Measurements from ENCODE around the gene RNF20.
"Not testable (repeated sequence)": the region's sequence is repeated elsewhere in the genome, so short reads cannot be mapped to it uniquely, and the experiment has no call there.

The RNF20 gene

DNA sequence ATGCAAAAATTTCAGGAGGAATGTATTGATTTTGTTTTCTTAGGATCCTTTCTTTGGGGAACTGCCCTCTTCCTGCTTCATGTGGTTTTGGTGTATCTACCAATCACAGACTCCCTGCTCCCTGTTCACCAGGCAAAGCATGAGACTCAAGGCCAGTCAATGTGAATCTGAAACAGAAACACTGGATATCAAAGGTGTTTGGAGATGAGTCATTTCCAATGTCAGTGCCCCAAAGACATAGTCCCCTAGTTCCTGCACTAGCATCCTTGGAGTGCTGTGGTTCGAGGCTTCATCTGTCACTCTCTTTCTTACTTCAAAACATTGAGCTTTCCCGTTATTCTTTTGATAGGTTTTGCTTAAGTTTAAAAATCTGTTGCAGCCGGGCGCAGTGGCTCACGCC lies 53.0 kb downstream of the RNF20 start:
- Histone ChIP-seq H3K4me3 (no peak overlapping the region), H3K9me3 (ENCODE audit: low read depth, low read length) (no peaks in the 10 kb centered on the region), H3K9ac (ENCODE audit: insufficient read length) (no peak overlapping the region), H3K36me3 (ENCODE audit: insufficient read depth, low read length) (no peaks in the 10 kb centered on the region), H3K27ac (no peak overlapping the region)
- DNase-seq (ENCODE audit: low read depth, low spot score) = no peak
- no peak for TF ChIP-seq EZH2 (IDR thresholded peaks at IDR 0.05)
- TF ChIP-seq FOXP2 (optimal IDR thresholded peaks at IDR 0.05; ENCODE audit: control extremely low read depth, extremely low read length, insufficient read depth) = no peak
- TF ChIP-seq POLR2AphosphoS5 (IDR thresholded peaks at IDR 0.05; ENCODE audit: borderline replicate concordance, low read depth, low read length) = no peak

DNA sequence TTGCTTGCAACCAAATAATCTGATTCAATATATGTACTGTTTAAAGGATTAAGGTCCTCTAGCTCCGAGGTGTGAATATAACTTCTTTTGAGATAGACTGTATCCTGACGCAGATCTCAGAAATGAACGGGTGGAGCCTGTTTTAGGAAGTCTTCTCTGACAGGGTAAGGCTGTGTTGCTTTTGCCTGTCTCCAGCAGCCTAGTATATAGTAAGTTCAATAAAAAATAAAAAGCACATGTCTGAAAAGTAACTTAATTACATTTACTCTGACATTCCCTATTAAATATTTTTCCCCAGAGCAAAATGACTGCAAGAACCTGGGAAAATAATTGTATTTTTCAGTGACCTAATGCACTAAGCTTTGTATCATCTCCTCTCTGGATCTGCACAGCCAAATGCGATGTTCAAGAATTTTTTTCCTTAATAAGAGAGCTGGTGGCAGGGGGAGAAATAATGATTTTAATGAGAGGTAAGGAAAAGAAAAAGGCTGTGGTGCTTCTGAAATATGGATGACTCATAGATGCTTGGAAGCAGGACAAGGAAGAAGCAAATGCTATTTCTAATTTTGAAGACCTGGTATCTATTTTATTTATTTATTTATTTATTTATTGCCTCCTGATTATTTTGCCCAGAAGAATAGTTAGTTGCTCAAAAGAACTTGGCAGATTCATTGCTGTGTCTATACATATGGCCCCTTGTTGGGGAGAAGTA lies 53.8 kb downstream of the RNF20 start:
- TF ChIP-seq POLR2AphosphoS5 (IDR thresholded peaks at IDR 0.05; ENCODE audit: borderline replicate concordance, low read depth, low read length) (no peak), FOXP2 (optimal IDR thresholded peaks at IDR 0.05; ENCODE audit: control extremely low read depth, extremely low read length, insufficient read depth) (no peak), EZH2 (IDR thresholded peaks at IDR 0.05) (no peak)
- H3K4me3 ChIP-seq = no peak overlapping the region
- H3K27ac ChIP-seq = no peak overlapping the region
- no peaks in the 10 kb centered on the region for H3K9me3 ChIP-seq (ENCODE audit: low read depth, low read length)
- DNase-seq (ENCODE audit: low read depth, low spot score) = no peak
- no peak overlapping the region for H3K9ac ChIP-seq (ENCODE audit: insufficient read length)
- H3K36me3 ChIP-seq (ENCODE audit: insufficient read depth, low read length) = no peaks in the 10 kb centered on the region

DNA sequence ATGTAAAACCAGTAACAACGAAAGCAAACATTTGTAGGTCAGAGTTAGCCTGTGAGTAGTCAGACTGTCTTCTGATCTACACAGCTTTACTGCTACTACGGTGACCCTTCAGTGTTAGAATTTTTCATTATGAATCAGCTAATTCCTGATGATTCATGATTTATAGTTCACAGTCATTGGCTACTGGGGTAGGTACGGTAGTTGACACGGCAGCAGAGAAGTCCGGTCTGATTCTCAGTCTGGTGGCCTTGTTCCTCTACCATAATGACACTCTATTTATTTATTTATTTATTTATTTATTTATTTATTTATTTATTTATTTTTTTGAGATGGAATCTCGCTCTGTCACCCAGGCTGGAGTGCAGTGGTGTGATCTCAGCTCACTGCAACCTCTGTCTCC lies 56.4 kb downstream of the RNF20 start:
- H3K9ac ChIP-seq (ENCODE audit: insufficient read length); H3K4me3 ChIP-seq; H3K9me3 ChIP-seq (ENCODE audit: low read depth, low read length); DNase-seq (ENCODE audit: low read depth, low spot score); H3K36me3 ChIP-seq (ENCODE audit: insufficient read depth, low read length); H3K27ac ChIP-seq: not testable (repeated sequence)

DNA sequence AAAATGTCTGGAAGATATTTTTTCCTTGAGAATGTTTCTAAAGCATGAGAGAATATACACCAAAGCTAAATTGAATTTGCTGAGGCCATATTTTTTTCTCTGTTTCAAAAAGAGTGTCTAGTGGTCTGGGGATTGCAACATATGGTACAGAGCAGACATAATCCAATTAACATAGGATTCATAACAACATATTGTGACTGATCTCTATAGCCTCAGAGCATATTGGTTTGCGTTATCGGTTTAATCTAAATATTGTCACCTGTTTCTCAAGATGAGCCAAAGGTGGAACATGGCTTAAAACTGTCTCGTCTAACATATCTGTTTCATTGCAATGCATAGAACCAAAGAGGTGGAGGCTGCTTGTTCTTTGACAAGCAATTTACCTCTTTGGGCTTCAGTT lies 57.2 kb downstream of the RNF20 start:
- Histone ChIP-seq H3K27ac (no peak overlapping the region), H3K9ac (ENCODE audit: insufficient read length) (no peak overlapping the region), H3K4me3 (no peak overlapping the region), H3K36me3 (ENCODE audit: insufficient read depth, low read length) (no peaks in the 10 kb centered on the region), H3K9me3 (ENCODE audit: low read depth, low read length) (no peaks in the 10 kb centered on the region)
- DNase-seq (ENCODE audit: low read depth, low spot score) = no peak
- no peak for TF ChIP-seq EZH2 (IDR thresholded peaks at IDR 0.05)
- TF ChIP-seq FOXP2 (optimal IDR thresholded peaks at IDR 0.05; ENCODE audit: control extremely low read depth, extremely low read length, insufficient read depth) = no peak
- no peak for TF ChIP-seq POLR2AphosphoS5 (IDR thresholded peaks at IDR 0.05; ENCODE audit: borderline replicate concordance, low read depth, low read length)

DNA sequence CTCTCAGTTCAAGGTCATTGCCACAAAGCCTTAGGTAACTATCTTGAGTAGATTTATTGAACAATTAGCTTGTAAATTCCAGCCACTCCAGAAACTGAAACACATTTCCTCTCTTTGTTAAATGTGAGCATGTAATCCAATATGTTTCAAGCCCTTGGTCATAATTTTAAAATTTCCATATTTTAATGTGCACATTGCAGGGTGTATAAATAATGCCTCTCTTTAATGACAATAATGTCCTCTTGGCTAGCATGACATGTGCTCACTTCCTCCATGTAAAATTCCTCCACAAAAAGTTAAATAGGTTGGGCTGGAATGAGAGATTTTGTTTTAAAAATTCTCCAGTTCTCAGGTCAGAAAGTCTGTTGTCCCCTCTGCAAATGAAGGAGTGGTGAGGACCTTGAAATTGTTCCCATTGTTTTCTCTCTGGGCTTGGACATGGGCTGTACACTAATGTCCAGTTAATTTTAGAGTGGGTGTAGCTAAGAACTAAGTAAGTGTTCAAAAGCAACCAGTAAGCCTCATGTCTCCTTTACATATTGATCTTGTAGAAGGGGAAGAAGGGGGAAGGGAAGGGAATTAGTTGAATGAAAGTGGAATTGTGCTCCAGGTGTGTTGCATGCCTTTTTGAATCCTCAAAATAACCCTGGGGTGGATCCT lies 58.3 kb downstream of the RNF20 start:
- H3K4me3 ChIP-seq = no peak overlapping the region
- no peak for TF ChIP-seq EZH2 (IDR thresholded peaks at IDR 0.05)
- TF ChIP-seq POLR2AphosphoS5 (IDR thresholded peaks at IDR 0.05; ENCODE audit: borderline replicate concordance, low read depth, low read length) = no peak
- TF ChIP-seq FOXP2 (optimal IDR thresholded peaks at IDR 0.05; ENCODE audit: control extremely low read depth, extremely low read length, insufficient read depth) = no peak
- DNase-seq (ENCODE audit: low read depth, low spot score) = no peak
- no peaks in the 10 kb centered on the region for H3K36me3 ChIP-seq (ENCODE audit: insufficient read depth, low read length)
- no peaks in the 10 kb centered on the region for H3K9me3 ChIP-seq (ENCODE audit: low read depth, low read length)
- H3K9ac ChIP-seq (ENCODE audit: insufficient read length) = no peak overlapping the region
- H3K27ac ChIP-seq = no peak overlapping the region

DNA sequence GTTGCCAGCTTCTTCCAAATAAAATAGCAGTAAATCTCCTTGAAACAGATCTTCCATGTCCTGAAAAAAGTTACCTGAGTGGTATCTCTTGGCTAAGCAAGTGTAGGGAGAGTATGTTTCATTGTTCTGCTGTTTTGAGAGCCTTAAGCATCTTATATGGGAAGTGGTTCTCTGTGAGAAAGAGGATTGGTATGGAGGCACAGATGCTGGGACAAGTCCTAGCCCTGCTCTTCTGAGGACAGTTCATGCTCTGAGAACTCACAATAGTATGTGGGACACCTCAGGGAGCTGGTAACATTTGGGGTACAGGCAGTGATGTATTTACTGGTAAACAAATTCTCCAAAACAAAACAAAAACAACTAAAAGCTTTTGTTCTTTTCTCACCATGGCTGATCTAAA lies 59.1 kb downstream of the RNF20 start:
- Histone ChIP-seq H3K27ac (no peak overlapping the region), H3K9ac (ENCODE audit: insufficient read length) (no peak overlapping the region), H3K4me3 (no peak overlapping the region), H3K9me3 (ENCODE audit: low read depth, low read length) (no peaks in the 10 kb centered on the region), H3K36me3 (ENCODE audit: insufficient read depth, low read length) (no peaks in the 10 kb centered on the region)
- no peak for TF ChIP-seq POLR2AphosphoS5 (IDR thresholded peaks at IDR 0.05; ENCODE audit: borderline replicate concordance, low read depth, low read length)
- TF ChIP-seq FOXP2 (optimal IDR thresholded peaks at IDR 0.05; ENCODE audit: control extremely low read depth, extremely low read length, insufficient read depth) = no peak
- TF ChIP-seq EZH2 (IDR thresholded peaks at IDR 0.05) = no peak
- DNase-seq (ENCODE audit: low read depth, low spot score) = no peak

DNA sequence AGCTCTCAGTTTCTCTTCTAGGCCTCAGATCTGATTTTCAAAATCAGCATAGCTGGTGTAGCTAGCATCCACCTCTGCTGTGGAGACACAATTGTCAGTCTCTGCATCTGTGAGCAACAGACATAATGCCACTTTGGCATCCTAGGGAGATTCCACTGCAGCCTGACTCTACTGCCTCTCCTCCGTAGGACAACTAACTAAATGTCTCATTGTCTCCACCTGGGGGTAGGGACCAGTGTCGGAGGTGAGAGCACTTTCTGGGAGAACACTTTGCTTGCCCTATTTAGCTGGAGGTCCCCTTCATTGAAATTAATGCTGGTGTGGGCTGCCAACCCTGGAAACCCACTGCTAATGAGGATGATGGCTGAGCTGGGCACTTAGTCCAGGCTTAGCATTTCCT lies 59.7 kb downstream of the RNF20 start:
- H3K36me3 ChIP-seq (ENCODE audit: insufficient read depth, low read length) = no peaks in the 10 kb centered on the region
- H3K9me3 ChIP-seq (ENCODE audit: low read depth, low read length) = no peaks in the 10 kb centered on the region
- no peak overlapping the region for H3K4me3 ChIP-seq
- no peak overlapping the region for H3K9ac ChIP-seq (ENCODE audit: insufficient read length)
- TF ChIP-seq EZH2 (IDR thresholded peaks at IDR 0.05) (no peak), FOXP2 (optimal IDR thresholded peaks at IDR 0.05; ENCODE audit: control extremely low read depth, extremely low read length, insufficient read depth) (no peak), POLR2AphosphoS5 (IDR thresholded peaks at IDR 0.05; ENCODE audit: borderline replicate concordance, low read depth, low read length) (no peak)
- no peak for DNase-seq (ENCODE audit: low read depth, low spot score)
- H3K27ac ChIP-seq = no peak overlapping the region

DNA sequence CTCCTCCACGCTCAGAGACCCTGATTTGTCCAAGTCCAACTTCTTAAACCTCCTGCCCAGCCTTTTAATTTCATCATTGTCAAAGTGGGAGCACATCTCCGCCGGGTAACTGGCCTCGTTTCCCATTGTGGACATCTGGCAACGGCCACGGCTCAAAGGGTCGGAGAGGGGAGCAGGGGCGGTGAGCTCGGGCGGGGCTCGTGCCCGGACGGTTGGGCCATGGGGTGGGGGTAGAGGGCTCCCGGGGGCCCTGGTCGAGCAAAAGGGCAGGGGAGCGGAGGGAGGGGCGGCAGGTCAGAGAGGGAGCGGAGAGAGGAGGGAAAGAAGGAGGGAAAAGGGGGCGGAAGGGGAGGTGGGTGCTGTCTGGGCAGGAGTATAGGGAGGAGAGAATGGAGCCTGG lies 61.1 kb downstream of the RNF20 start, which contains the start of gene PPP3R2:
Gene PPP3R2 (minus strand): TSS at position 174 of the 400 bp plus-strand sequence. CDS start 48 bp downstream, at position 126.
- TF ChIP-seq EZH2 (IDR thresholded peaks at IDR 0.05) (no peak), FOXP2 (optimal IDR thresholded peaks at IDR 0.05; ENCODE audit: control extremely low read depth, extremely low read length, insufficient read depth) (no peak), POLR2AphosphoS5 (IDR thresholded peaks at IDR 0.05; ENCODE audit: borderline replicate concordance, low read depth, low read length) (no peak)
- no peak within 1 kb of the TSS for H3K27ac ChIP-seq
- no peak within 1 kb of the TSS for H3K4me3 ChIP-seq

More for the DNA sequence above, 61.1 kb downstream of the RNF20 start, which contains the start of gene PPP3R2:
- H3K36me3 ChIP-seq (ENCODE audit: insufficient read depth, low read length) = no peaks in the 10 kb centered on the region
- no peaks in the 10 kb centered on the region for H3K9me3 ChIP-seq (ENCODE audit: low read depth, low read length)
- no peak within 1 kb of the TSS for H3K9ac ChIP-seq (ENCODE audit: insufficient read length)
- no peak for DNase-seq (ENCODE audit: low read depth, low spot score)

All from SK-N-MC (cell line).